T1000 (cell line): ENCODE results near the gene USP40.

ENCODE experiments used
- DNase-seq: peaks from one replicate; lab custom pipeline; 2025; ENCODE audit warnings: mixed read lengths; lab: John Stamatoyannopoulos, UW

Gene USP40

GRCh38 chr2:233556881-233557736 lies 9.5 kb downstream of the USP40 start:
- no peak for DNase-seq

DNA sequence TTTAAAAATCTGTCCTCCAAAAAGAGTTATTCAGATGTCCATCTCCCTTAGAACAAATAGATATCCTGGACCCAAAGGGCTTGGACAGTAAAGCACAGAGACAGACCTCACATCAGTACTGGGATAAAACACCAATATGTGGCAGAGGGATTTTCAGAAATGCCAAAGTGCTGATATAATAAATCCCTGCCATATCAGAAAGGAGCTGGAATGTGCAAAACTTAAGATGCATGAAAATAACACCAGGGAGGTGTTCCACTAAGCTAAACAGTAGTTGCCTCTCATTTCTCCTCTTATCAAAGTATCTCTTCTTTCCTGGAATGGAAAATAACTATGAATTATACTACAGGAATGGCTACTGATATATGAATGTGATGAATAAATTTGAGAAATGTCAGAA lies 13.2 kb downstream of the USP40 start:
- no peak for DNase-seq

DNA sequence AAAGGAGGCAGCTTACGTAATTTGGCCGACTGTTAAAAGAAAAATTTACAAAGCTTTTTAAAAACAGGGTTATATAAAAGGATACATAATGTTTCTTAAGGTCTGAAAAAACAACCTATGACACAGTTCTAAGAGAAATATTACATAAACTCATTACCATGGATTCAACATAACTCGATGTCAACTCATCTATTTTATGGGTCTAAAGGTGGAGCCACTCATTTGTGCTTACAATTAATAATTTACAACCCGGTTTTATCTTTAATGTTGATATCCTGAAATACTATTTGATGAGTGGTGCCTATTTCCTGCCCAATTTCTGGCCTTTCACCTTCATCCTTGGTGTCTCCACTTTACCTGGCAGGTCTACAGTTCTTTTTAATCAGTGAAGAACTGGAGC lies 15.1 kb downstream of the USP40 start:
- DNase-seq, result no peak

- DNase-seq, result no peak
Measured at GRCh38 chr2:233546774-233547173, 19.8 kb downstream of the USP40 start.

DNA sequence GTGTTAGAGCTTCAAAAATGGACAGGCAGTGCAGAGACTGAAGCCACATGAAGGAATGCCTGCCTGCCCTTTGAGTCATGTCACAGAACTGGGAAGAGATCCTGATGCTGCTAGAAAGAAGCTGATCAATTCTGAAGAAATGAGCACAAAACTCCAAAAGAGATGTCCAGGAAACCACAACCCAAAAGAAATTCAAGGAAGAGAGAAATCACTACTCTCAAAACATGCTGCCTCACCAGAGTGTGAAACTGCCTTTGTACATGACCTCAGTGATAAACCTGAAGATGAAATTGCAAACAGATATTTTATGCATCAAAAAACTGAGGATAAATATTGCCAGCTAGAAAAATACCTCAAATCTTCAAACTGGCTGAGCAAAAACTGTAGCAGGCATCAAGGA lies 20.5 kb downstream of the USP40 start:
- no peak for DNase-seq

- DNase-seq, result no peak
Measured at GRCh38 chr2:233544200-233544610, 22.4 kb downstream of the USP40 start.

DNA sequence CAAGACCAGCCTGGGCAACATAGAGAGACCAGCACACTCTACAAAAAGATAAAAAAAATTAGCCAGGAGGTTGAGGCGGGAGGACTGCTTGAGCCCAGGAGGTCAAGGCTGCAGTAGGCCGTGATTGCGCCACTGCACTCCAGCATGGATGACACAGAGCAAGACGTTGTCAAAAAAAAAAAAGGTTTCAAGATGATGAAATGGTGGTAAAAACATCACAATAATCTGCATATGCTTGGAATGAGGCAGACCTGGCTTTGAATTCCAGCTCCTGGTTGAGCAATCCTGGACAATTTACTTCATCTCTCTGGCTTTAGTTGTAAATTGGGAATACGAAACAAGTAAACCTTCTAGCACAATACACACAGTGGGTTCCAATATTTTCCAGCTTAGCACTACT lies 24.1 kb downstream of the USP40 start:
- no peak for DNase-seq

- no peak for DNase-seq
Measured at GRCh38 chr2:233538741-233539140, 27.8 kb downstream of the USP40 start.

- DNase-seq, result no peak
Measured at GRCh38 chr2:233535271-233535670, 31.3 kb downstream of the USP40 start.

DNA sequence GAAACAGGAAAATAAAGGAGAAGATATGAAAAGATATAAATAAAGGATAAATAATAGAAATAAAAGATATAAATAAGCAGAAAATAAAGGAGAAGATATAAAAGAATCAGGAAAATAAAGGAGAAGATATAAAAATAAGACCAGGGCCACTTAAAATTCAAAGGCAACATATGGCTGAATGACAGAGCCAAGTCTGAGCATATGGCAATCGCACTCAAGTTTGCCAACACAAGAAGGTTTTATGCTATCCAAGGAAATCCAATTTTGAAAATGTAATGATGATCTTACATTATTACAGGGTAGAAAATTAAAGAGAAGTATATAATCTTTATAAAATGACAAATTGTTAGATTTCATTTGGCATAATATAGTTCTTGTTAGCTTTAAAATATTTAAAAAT lies 33.6 kb downstream of the USP40 start:
- DNase-seq, result no peak

GRCh38 chr2:233531955-233532354 lies 34.6 kb downstream of the USP40 start:
- DNase-seq, result no peak

- no peak for DNase-seq
Measured at GRCh38 chr2:233530381-233530780, 36.2 kb downstream of the USP40 start.

GRCh38 chr2:233528182-233528581 lies 38.4 kb downstream of the USP40 start:
- DNase-seq, result no peak

DNA sequence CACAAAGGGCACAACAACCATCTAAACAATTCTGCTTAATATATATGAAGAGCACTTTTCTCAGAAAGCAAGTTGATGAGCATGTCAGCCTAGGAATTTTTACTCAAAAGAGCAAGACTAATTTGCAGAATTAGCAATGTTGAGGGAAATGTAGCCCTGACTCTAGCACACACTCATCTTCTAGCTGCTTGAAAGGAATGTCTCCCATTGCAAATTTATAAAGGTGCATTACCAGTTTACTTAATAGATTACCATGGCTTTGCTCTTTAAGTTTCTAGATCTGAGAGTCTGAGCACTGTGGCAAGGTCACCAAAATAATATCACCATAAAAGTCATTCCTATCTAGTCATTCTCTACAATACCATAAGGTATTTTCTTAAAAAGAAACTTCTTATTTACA lies 40.8 kb downstream of the USP40 start:
- no peak for DNase-seq

DNA sequence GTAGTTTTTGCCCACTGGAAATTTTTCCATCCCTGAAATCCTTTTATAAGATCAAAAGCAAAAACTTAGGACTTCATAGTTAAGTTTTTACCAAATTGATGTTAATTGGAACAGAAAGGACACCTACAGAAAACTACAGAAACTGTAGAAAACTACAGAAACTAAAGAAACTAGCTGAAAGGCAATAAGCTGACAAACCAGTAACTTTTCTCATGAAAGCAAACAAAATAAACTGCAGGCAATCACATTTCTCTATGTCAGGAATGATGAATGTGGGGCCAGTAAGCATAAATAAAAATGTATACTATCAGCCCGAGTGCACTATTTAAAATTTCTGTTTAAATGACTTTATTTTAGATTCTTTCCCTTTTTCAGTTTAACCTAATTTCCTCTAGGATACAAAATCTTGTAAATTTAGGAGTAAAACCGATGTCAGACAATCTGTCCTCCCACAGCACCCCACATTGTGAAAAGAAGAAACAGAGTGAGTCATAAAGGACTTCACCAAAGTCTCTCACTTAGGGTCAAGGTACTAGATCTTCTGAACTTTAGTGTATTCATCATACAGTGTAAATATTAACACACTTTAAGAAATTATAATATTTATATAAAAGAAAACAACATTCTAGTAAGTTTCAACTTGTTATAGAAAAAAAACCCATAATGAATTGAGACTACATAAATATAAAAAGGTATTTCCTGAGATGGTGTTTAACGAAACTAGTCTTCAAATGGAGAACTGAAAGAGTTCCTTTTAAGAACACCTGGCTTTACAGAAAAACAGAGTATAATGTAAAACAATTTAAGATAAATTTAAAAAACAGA lies 46.6 kb downstream of the USP40 start:
- no peak for DNase-seq

DNA sequence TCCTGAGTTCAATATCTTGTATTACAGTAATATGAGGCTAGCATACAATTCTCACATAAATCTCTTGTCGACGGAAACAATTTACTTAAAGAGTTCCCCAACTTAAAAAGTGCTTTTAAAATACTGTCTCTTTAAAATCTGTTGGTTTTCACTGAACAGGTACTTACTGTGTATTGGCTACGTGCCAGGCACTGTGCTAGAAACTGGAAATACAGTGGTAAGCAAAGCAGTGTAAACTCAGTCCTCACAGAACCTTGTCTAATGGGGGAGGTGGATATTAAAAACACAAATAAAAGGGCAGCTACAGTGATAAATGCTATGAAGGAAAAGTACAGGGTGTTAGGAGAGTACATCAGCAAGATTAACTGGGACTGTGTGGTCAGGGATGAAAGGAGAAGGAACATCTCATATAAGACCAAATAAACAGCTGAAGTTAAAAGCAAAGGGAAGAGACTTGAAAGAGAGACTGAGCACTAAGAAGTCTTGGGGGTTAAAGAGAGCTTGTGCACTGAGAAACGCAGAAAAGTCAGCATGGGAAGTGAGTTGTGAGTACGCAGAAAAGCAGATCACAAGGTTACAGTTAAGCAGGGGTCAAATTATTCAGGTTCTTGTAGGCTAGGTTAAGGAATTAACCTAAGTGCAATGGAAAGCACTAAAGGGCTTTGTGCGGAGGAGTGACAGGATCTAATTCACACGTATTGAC lies 52.5 kb downstream of the USP40 start:
- DNase-seq, result no peak

- DNase-seq, result no peak
Measured at GRCh38 chr2:233503947-233504637, 62.5 kb downstream of the USP40 start.

DNA sequence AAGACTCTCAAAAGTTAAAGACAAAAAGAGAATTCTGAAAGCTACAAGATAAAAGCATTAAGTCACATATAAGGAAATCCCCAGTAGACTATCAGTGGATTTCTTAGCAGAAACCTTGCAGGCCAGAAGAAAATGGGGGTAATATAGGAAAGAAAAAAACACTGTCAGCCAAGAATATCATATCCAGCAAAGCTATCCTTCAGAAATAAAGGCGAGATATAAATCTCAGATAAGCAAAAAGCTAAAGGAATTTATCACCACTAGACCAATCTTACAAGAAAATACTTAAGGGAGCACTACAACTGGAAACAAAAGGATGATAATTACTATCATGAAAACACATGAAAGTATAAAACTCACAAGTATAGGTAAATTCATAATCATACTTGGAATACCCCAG lies 63.1 kb downstream of the USP40 start:
- DNase-seq, result no peak

DNA sequence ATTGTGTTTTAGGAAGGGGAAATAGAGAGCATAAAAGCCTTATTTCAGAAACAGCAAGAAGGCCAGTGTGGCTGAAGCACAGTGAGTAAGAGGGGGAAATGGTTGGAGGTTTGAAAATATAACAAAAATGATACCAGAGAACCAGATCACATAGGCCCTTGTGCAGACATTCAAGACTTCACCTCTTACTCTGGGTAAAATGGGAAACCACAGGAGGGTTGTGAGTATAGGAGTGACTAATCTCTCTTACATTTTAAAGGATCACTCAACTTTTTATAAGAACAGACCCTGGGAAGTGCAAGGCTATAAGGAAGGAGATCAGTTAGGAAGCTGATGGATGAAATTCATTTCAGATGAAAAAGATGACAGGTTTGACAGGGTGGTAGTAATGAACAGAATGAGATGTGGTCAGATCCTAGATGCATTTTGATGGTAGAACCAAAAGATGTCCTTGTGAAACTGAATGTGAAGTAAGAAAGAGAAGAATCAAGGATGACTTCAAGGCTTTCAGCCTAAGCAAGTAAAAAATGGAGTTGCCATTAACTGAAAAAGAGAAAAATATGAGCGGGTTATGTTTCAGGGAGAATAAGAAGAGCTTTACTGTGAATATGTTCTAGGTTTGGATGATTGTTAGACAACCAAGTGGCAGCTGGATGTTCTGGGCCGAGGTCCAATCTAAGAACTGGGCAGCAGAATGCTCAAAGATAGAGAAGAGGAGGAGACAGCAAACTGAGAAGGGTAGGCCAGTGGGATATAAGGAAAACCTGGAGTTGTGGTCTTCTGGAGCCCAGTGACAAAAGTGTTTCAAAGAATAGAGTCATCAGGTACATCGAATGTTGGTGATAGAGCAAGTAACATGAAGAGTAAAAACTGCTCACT lies 65.1 kb downstream of the USP40 start:
- no peak for DNase-seq

GRCh38 chr2:233499928-233500327 lies 66.7 kb downstream of the USP40 start:
- no peak for DNase-seq

DNA sequence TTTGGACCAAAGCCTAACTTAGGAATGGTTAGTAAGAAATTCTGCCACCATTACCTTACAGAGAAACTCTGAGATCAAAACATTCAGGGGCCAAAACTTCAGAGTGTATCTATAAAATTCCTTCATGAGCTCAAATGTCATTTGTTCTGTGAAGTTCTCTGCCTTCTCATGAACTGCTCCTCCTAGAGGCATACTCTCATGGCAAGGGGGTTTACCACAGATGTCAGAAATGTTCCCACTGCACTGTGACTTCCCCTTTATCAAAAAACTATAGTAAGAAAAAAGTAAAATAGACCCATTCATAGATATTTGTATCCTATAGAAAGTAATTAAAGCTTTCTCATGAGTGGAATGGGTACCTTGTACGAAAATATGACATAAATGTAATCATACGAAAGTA lies 68.5 kb downstream of the USP40 start:
- DNase-seq, result no peak
